ENCODE results near the gene KCNH5.

The KCNH5 gene

DNA sequence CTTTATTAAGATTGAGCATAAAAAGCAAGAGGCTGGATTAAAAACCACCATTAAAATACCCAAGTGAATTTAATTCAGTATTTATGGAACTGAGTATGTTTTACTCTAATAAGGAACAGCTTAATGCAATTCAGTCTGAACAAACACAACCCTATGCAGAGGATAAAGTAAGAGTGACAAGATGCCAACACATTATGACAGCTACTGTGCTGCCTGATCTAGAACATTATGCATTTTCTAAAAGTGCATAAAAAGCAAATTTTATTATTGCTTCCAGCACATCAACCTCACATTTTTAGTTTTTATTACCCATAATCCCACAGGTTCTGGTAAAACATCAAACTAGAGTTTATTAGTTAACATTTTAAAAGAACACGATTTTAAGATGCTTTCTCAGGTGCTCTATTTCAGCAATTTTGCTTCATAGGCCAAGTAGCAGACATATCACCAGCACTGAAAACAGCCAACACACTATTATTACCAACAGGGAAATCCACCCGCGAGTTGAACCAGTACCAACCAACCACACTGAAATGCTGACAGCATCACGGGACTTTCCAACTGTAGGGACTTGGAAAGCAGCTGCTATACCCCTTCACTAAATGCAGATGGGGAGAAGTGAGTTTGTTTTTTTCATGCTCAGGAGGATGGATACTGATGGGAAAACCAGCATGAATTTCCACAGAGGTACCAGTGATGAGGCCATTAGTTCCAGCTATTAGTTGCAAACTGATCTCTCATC lies 372.1 kb downstream of the KCNH5 start:
- DNase-seq (ENCODE audit: low read depth, low spot score) = no peak

DNA sequence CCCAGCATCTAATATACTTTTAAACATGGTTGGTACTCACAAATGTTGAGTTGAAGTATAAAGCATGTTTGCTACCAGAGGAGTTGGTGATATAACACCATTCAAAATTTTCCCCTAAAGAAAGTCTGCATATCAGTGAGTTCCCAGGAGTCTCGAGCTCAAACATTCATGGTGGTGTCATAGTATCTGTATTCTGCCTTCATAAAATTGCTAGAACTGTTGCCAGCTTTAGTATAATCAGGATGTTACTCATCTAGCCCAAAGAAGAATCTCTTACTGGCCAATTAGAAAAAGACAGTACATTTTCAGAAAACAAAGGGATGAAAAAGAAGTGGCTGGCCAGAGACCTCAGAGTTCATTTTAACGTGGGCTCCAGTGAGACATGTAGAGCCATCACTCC lies 374.7 kb downstream of the KCNH5 start:
- DNase-seq (ENCODE audit: low read depth, low spot score) = no peak

DNA sequence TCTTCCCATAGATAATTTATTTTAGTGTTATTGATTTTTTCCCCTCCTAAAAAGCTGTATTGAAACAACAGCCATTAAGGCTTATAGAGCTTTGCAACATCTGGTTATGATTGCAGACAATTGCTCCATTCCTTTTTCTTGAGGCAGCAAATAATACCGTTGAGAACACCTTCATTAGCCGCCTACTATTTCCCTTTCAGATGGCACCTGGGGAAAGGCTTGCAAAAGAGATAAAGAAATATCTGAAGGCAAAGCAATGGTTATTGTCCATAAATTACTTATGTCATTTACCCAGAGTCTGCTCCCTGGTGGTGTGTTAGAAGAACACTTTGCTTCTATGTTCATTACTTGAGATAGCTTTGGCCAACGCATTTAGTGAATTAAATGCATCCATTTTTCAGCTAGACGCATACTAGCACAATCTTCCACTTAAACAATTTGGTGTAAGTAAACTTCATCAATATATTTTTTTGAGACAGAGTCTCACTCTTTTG lies 377.8 kb downstream of the KCNH5 start:
- no peak for DNase-seq (ENCODE audit: low read depth, low spot score)

DNA sequence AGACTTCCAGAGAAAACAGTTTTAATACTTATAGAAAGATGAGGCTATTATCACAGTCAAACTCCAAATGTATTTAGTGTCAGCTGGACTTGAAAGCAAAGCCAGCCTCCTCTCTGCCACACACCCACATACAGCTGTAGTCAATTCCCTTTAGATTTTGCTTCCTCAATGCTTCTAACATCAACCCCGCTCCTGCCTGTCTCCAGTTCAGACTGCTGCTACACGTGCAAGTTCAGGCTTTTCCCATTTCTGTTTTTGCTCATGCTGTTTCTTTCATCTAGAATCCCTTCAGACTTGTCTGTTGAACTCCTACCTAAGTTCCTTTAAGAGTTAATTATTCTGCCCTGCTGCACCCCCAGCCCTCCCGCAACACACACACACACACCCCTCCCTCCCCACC lies 380.0 kb downstream of the KCNH5 start:
- DNase-seq (ENCODE audit: low read depth, low spot score) = no peak

DNA sequence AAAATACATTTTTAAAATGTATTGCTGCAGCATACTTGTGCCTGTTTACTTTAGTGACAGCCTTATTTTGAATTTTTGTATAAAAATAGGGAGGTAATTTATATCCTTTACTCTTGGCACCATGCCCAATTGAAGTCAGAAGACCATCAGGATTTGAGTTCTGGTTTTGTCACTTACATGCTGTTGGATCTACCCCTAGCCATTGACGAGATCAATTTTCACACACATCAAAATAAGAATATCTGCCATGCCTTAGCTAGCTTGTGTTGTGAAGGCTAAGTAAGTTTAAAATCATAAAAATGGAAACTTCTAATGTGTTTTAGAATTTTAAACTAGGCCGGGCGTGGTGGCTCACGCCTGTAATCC lies 381.8 kb downstream of the KCNH5 start:
- DNase-seq (ENCODE audit: low read depth, low spot score) = no peak

DNA sequence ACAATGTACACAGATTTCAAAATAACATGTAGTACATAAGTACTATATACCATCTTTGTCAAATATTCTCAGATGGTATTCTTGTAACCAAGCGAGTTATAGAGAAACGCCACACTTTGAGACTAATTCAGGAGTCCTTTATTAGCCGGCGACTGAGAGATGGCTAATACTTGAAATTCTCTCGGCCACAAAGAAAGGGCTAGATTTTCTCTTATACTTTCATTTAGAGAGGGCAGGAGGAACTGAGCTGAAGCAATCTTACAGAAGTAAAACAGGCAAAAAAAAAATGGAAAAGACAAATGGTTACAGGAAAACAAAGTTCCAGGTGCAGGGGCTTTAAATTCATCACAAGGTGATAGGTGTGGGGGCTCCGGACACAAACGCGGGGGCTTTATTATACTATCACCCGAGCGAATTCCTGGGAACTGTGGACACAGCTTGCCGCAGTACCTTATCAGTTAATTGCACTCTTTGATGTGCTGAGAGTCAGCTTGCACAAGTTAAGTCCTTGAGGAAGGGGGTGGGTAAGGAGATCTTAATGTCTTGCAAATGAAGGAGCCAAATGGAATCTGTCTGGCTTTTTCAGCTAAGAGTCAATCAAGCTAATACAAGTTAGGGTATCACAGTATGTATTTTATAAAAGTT lies 382.3 kb downstream of the KCNH5 start:
- peak; percentile 50 for DNase-seq (ENCODE audit: low read depth, low spot score)

DNA sequence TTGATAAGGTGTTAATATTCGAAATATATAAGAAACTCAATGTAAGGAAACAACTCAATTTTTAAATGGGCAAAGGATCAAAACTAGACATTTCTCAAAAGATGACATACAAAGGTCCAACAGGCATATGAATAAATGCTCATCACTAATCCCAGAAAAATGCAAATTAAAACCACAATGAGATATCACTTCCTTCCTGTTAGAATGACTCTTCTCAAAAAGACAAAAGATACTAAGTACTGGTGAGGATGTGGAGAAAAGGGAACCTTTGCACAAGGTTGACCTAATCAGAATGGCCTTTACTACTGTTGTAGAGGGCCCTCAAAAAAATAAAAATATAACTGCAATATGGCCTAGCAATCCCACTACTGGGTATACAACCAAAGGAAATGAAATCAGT lies 383.4 kb downstream of the KCNH5 start:
- no peak for DNase-seq (ENCODE audit: low read depth, low spot score)

DNA sequence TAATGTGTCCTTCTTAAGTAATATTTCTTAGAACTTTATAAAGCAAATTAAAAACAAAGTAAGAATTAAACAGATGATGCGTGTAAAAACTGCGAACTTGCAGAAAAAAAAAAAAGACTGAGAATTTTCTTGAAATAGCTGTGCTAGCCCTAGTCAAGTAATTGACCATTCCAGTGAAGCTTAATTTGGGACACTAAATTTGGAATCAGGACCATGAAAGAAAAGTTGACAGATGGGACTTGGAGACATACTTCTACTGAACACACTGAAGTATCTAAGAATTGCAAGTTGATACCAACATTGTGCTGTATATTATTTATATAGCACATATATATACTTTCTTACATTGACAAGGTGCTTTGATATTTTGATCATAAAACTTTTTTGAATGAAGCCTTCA lies 386.6 kb downstream of the KCNH5 start:
- DNase-seq (ENCODE audit: low read depth, low spot score) = no peak

DNA sequence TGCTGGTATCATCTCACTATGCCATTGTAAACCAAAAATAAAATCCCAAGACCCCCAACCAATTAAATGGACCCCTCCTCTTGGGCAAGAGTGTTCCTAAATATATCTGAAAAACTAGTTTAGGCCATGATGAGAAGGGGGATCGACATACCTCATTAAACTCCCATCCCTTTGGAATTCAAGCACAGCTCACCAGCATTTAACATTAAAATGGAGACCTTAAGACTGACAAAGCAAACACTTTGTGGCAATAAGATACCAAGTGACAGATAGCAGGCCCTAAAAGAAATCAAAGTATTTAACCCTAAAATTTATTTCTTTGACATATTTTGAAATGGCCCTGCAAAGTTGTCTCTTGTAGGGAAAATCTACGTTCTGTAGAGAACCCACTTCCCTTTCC lies 387.9 kb downstream of the KCNH5 start:
- no peak for DNase-seq (ENCODE audit: low read depth, low spot score)

DNA sequence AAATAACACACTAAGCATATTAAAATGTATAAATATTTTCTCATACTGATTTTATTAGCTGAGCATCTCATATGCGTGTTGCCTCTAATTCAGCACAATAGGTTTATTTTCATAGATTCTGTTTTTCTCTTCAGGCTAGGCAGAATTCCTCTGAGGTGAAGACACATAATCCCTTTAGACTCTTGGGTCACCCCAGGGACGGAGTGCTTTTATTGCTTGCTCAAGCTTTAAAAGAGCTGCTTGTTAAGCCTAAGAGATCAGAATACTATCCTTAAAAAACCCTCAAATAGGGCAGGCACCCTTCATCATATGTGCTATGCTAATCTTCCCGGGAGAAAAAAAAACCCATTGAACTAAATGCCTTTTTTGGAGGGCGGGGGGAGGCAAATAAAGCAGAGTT lies 390.1 kb downstream of the KCNH5 start:
- no peak for DNase-seq (ENCODE audit: low read depth, low spot score)

DNA sequence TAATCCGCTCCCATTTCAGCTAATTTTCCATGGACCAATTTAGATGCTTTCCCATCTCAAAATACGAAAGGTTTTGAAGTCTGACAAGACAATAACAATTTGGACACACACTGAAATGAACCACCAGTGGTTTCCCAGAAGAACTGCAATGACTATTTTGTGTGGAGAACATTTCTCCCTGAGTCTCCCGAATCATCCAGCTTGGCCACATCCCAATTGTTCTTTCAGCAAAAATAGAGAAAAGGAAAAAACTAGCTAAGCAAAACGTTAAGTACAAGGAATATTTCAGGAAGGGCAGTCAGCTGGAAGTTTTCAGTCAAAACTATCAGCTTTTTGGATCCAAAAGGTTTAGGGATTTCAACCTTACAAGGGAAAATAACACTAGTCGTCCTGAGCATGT lies 390.6 kb downstream of the KCNH5 start:
- no peak for DNase-seq (ENCODE audit: low read depth, low spot score)

Measured in iPS DF 19.7 (cell line).